ENCODE measurements around the gene MRPL2.

The MRPL2 gene

DNA sequence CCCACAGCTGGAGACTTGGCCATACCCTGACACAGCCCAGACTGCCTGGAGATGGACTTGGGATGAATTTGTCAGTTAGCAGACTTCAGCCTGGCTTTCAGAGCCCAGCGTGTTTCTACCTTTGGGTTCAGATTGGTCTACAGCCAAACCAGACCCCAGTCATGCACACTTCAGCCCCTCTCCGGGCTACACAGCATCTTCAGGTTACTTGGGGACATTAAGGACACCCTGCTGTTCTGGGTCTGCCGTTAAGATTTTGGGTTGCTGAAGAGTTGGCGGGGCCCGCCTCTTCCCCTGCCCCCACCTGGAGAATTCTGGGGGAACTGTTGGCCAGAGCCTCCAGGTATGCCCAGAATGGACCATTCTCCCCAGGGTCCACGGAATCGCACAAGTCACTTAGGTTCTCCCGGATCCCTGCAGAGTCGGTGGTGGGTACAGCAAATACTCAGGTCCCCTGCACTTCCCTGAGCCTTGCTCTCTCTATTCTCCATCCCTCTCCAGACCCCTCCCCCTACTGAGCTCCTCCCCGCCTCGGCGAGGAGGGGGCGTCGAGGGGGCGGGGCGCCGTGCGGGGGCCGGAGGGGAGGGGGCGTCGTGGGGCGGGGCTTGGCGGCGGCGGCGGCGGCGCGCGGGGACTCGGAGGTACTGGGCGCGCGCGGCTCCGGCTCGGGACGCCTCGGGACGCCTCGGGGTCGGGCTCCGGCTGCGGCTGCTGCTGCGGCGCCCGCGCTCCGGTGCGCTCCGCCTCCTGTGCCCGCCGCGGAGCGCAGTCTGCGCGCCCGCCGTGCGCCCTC lies 16.6 kb upstream of the MRPL2 start, which contains the start of gene PTK7:
Gene PTK7, plus strand, starts transcription at position 645 of the 794 bp plus-strand sequence. CDS start 175 bp downstream, outside the sequence.
- no peaks in the 10 kb centered on the region; the same call in 1 of the 2 replicates for H3K36me3 ChIP-seq (replicated peaks)
- H3K9me3 ChIP-seq, result no peaks in the 10 kb centered on the region
- in situ Hi-C loops (cut with MboI; ENCODE audit: low sequenced_read_pairs), result no loop called here
- peaks cover 9% of the 10 kb centered on the region for H3K4me1 ChIP-seq
- DNase-seq (ENCODE audit: low spot score in 2 of 2), result peak; percentile 83 to 92
- no peaks in the 10 kb centered on the region for H3K27me3 ChIP-seq (ENCODE audit: low read depth)
- H3K4me3 ChIP-seq, result peak within 1 kb of the TSS; percentile 95

DNA sequence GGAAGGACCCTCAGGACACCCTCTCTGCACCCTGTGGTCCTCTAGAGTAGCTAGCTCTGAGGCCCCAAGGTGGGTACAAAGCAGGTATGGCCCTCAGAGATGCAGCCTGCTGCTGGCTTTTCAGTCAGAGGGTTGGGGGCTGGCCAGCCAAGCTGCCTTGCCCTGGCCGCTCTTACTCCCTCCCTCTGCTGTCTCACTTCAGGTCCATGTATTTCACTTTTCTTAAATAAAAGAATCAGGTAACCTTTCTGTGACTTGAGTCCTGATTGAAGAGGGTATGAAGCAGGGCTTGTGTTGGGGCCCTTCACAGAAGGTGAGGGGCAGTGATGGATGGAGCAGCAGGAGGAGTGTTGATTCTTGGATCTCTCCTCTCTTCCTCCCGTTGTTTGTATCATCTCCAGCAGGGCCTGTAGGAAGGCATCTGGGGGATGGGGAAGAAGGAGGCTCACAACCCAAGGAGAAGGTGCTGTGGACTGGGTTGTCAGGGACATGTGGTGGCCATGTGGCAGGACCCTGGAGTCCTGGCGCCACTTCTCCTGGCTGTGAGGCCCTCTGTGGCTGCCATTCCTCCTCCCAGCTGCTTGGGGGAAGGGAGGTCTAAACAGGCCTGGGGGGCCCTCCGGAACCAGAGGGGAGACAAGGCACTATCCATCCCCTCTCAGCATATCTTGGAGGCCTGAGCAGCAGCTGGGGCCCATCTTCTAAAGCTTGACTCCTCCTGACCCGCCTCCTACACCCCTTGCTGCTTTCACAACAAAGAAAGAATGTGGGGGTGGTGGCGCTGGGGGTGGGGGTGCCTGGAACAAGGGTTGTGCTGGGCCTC lies 15.8 kb upstream of the MRPL2 start:
- Histone ChIP-seq H3K4me3 (no peak overlapping the region), H3K36me3 (replicated peaks) (no peaks in the 10 kb centered on the region; the same call in 1 of the 2 replicates), H3K9me3 (no peaks in the 10 kb centered on the region), H3K27me3 (ENCODE audit: low read depth) (no peaks in the 10 kb centered on the region), H3K4me1 (peaks cover 9% of the 10 kb centered on the region)
- in situ Hi-C loops (cut with MboI; ENCODE audit: low sequenced_read_pairs), result no loop called here
- no peak for DNase-seq (ENCODE audit: low spot score in 2 of 2)

DNA sequence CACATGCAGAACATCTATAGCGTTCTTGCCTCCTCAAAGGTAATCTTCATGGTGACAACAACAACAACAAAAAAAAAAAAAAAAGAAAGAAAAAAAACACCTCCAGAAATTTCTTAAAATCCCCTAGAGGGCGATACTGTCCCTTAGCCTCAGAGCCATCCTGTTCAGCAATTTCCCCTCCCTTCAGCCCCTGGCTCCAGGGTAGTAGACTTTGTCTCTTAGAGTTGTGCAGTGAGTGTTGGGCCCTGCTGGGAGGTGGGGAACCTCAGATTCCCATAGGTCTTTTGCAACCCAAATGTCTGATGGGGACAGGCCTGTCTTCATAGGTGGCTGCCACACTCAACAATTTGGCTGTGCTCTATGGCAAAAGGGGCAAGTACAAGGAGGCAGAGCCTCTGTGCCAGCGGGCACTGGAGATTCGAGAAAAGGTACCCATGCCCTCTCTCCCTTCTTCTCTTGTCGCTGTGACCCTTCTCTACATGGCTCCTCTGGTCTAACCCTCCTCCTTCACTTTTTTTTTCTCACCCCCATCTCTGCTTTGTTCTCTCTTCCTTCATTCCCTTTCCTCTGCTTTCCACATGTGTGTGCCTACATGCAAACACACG lies 10.9 kb upstream of the MRPL2 start:
- peak; percentile 58 to 61 for DNase-seq (ENCODE audit: low spot score in 2 of 2)
- in situ Hi-C loops (cut with MboI; ENCODE audit: low sequenced_read_pairs), result no loop called here
- Histone ChIP-seq H3K9me3 (no peaks in the 10 kb centered on the region), H3K4me3 (no peak overlapping the region), H3K27me3 (ENCODE audit: low read depth) (no peaks in the 10 kb centered on the region), H3K4me1 (no peaks in the 10 kb centered on the region), H3K36me3 (replicated peaks) (peaks cover 3% of the 10 kb centered on the region; the same call in 1 of the 2 replicates)

DNA sequence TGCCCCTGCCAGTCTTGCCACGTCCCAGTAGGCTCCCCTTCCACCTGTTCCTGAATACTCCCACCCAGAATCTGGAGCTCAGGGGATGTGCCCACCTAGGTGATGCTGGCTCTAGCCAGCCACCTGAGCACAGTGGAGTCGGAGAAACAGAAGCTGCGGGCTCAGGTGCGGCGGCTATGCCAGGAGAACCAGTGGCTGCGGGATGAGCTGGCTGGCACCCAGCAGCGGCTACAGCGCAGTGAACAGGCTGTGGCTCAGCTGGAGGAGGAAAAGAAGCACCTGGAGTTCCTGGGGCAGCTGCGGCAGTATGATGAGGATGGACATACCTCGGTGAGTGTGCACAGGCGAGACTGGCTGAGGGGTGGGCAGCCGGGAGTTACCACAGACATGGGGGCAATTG lies 3.6 kb upstream of the MRPL2 start:
- Histone ChIP-seq H3K4me1 (peaks cover 6% of the 10 kb centered on the region; the same call in 1 of the 2 replicates), H3K9me3 (no peaks in the 10 kb centered on the region), H3K27me3 (ENCODE audit: low read depth) (no peaks in the 10 kb centered on the region), H3K36me3 (replicated peaks) (peaks cover 7% of the 10 kb centered on the region; the same call in 1 of the 2 replicates), H3K4me3 (no peak overlapping the region)
- no peak for DNase-seq (ENCODE audit: low spot score in 2 of 2)
- in situ Hi-C loops (cut with MboI; ENCODE audit: low sequenced_read_pairs), result no loop called here

DNA sequence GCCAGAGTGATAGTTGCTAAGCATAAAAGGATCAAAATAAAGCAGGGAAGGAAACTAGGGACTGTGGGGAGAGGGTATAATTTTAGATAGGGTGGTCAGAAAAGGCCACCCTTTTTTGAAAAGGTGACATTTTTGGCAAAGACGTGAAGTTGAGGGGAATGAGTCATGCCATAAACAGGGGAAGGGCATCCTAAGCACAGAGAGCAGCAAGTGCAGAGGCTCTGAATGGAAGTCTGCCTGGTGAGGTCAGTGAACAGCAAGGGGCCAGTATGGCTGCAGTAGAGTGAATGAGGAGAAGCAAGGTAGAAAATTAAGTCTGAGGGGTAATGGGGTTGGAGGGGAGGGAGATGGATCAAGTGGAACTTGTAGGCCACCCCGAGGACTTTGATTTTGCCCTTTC lies 2.6 kb upstream of the MRPL2 start:
- DNase-seq (ENCODE audit: low spot score in 2 of 2), result no peak
- Histone ChIP-seq H3K27me3 (ENCODE audit: low read depth) (no peaks in the 10 kb centered on the region), H3K36me3 (replicated peaks) (peaks cover 16% of the 10 kb centered on the region; the same call in 1 of the 2 replicates), H3K9me3 (no peaks in the 10 kb centered on the region), H3K4me1 (peaks cover 6% of the 10 kb centered on the region; the same call in 1 of the 2 replicates), H3K4me3 (no peak overlapping the region)
- in situ Hi-C loops (cut with MboI; ENCODE audit: low sequenced_read_pairs), result no loop called here

DNA sequence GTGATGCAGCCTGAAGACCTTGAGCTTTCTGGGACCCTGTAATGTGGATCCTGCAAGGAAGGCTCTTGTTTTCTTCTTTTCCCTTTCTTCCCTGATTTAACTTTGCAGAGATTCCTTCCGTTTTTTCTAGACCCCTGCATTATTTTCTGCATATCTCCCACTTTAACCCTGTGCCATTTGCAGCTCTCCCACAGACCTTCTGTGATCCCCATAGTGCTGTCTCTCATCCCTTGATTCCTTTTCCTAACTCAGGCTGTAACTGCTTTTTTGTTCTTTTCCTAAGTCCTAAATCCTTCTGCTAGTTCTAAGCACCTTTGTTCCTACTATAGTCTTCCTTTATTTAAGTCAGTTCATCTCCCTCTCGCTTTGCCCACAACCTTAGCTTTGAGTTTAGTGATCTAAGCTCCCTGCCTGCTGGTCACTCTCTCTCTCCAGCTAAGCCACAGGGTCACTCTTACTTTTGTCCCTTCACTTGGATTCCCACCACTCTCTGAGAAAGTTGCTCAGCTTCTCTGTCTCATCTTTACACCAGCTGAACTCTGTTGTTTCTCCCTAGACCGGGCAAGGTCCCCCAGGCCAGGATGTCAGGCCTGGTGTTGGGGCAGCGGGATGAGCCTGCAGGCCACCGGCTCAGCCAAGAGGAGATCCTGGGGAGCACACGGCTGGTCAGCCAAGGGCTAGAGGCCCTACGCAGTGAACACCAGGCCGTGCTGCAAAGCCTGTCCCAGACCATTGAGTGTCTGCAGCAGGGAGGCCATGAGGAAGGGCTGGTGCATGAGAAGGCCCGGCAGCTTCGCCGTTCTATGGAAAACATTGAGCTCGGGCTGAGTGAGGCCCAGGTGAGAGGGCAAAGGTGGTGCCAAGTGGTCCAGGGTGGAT lies 1.8 kb upstream of the MRPL2 start:
- in situ Hi-C loops (cut with MboI; ENCODE audit: low sequenced_read_pairs), result no loop called here
- no peak for DNase-seq (ENCODE audit: low spot score in 2 of 2)
- H3K4me3 ChIP-seq, result no peak overlapping the region
- H3K4me1 ChIP-seq, result peaks cover 6% of the 10 kb centered on the region; the same call in 1 of the 2 replicates
- peaks cover 20% of the 10 kb centered on the region; the same call in 1 of the 2 replicates for H3K36me3 ChIP-seq (replicated peaks)
- H3K27me3 ChIP-seq (ENCODE audit: low read depth), result no peaks in the 10 kb centered on the region
- H3K9me3 ChIP-seq, result no peaks in the 10 kb centered on the region

DNA sequence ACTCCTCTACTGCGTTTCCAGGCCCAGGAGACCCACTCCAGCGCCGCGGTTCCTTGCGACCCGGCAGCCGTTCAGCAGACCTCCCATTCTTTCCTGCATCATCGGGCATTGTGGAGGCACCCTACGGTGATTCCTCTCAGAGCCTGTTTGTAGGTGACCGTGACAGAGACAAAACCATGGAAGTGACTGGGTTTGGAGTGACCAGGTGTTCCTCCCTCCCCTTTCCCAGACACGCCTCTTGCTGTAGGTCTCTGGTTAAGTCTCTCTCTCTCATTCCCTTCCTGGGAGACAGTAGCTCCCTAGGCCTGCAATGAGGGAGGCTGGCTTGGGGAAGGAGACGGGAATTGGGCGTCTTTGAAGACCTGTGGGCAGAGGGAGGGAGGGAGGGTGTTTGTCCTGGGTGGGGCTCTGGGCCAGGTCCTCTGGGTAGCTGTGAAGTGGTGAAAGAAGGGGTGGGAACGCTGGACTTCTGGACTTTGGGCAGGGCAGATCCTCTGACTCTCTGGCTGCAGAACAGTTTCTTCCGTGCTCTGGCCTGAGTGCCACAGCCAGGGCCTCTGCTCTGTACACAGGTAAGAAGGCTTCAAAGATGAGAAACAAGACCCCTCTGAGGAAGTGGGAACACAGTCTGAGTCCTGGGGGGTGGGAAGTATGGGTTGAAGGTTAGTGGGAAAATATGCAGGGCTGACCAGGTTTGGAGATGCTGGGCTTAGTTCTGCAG lies 960 bp upstream of the MRPL2 start:
- H3K36me3 ChIP-seq (replicated peaks), result peaks cover 24% of the 10 kb centered on the region
- peak overlapping the region; percentile 93 for H3K4me3 ChIP-seq
- H3K27me3 ChIP-seq (ENCODE audit: low read depth), result no peaks in the 10 kb centered on the region
- H3K9me3 ChIP-seq, result no peaks in the 10 kb centered on the region
- in situ Hi-C loops (cut with MboI; ENCODE audit: low sequenced_read_pairs), result no loop called here
- DNase-seq (ENCODE audit: low spot score in 2 of 2), result peak in 1 of 2 experiments; percentile 25
- peaks cover 6% of the 10 kb centered on the region; the same call in 1 of the 2 replicates for H3K4me1 ChIP-seq

DNA sequence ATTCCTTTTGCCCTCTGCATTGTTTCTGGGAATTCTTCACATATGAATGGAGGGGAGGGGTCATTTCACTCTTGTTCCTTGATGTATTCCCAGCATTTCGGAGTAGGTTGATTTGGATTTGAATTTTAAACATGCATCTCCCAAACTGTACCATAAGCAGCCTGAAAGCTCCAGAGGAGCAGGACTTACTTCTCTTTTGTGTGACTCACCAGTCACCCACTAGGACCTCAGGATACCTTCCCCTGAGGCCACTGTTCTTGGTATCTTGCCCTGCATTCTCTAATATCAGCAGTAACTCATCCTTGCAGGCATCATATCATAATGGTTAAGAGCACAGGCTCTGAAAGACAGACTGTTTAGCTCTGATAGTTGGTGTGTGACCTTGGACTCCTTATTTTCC lies 703 bp downstream of the MRPL2 start:
- in situ Hi-C loops (cut with MboI; ENCODE audit: low sequenced_read_pairs), result no loop called here
- peaks cover 28% of the 10 kb centered on the region for H3K36me3 ChIP-seq (replicated peaks)
- no peaks in the 10 kb centered on the region for H3K27me3 ChIP-seq (ENCODE audit: low read depth)
- DNase-seq (ENCODE audit: low spot score in 2 of 2), result no peak
- no peaks in the 10 kb centered on the region for H3K9me3 ChIP-seq
- peak overlapping the region; percentile 93 for H3K4me3 ChIP-seq
- peaks cover 9% of the 10 kb centered on the region; the same call in 1 of the 2 replicates for H3K4me1 ChIP-seq

DNA sequence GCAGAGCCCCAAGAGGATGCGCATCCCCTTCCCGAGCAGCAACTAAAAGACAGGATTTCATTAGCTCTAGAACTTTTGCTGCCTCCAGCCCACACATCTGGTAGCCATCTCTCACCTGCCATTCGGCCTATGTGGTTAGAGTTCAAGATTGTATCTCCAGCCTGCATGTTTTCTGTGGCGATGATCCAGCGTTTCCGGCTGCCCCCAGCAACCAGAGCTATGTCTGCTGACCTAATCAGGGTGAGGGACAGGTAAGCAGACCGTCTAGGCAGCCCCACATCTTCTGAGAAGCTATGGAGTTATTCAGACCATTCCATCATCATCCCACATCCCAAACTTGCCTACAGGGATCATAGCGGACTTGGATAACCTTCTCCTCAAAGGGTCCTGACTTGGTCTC lies 3.3 kb downstream of the MRPL2 start:
- no peak for DNase-seq (ENCODE audit: low spot score in 2 of 2)
- peaks cover 42% of the 10 kb centered on the region for H3K36me3 ChIP-seq (replicated peaks)
- peaks cover 15% of the 10 kb centered on the region for H3K4me1 ChIP-seq
- H3K27me3 ChIP-seq (ENCODE audit: low read depth), result no peaks in the 10 kb centered on the region
- in situ Hi-C loops (cut with MboI; ENCODE audit: low sequenced_read_pairs), result no loop called here
- no peaks in the 10 kb centered on the region for H3K9me3 ChIP-seq
- H3K4me3 ChIP-seq, result no peak overlapping the region

DNA sequence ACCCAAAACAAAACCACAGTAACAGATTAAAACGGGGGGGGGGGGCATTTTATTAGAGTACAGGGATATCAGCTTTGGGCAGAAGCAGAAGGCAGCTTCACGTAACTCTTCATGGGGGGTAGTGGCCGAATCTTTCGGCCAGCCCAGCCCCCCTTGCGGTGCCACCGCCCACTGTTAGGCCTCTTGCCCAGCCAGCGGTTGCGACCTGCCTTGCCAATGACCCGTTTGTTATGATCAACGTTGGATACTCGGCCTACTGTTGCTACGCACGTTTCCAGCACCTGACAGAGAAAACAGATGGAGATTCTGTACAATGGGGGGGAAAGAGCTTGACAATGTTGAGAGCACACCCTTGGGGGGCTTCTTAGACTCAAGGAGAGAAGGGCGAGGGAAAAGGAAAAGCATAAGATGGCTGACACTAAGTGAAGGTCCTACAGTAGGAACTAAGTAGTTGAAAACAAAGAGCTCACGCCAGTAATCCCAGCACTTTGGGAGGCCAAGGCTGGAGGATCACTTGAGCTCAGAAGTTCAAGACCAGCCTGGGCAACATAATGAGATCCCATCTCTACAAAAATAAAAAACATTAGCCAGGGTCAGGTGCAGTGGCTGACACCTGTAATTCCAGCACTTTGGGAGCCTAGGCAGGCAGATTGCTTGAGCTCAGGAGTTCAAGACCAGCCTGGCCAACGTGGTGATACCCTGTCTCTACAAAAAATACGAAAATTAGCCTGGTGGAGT lies 4.9 kb downstream of the MRPL2 start:
- Histone ChIP-seq H3K9me3 (no peaks in the 10 kb centered on the region), H3K36me3 (replicated peaks) (peaks cover 58% of the 10 kb centered on the region), H3K4me1 (peaks cover 15% of the 10 kb centered on the region), H3K4me3 (peak overlapping the region; percentile 87), H3K27me3 (ENCODE audit: low read depth) (no peaks in the 10 kb centered on the region)
- no peak for DNase-seq (ENCODE audit: low spot score in 2 of 2)
- in situ Hi-C loops (cut with MboI; ENCODE audit: low sequenced_read_pairs), result no loop called here

DNA sequence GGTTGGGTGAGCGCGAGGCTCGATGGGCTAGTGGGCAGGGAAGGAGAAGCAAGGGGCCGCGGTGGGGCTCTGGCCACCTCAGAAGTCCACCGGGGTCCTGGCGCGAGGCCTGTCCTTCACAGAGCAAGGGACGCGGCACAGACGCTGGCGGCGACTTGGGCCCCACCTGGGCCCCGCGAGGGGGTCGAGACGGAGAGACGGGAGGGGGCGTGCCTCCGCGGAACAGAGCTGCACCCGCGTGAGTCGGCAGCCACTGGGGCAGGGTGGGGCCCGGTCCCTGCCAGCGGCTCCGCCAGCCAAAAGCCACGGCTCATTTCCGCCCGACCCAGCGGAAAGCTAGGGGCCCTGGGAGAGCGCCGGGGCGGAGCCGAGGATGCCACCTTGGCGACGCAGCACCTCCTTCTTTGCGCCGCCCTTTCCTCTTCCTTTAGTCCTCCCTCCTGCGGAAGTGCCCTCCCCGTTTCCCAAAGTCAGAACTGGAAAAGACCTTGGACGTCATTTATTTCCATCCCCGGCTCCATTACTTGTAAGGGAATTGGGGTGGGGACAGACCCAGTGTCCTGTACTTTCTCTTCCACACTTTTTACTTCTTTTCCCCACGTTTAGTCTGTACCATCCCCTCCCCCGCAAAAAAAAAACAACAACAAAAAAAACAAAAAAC lies 5.6 kb downstream of the MRPL2 start, which contains the start of gene CUL7:
Gene CUL7, minus strand, starts transcription at position 307 of the 661 bp plus-strand sequence. CDS start 1,063 bp downstream, outside the sequence.
- in situ Hi-C loops (cut with MboI; ENCODE audit: low sequenced_read_pairs), result no loop called here
- H3K4me1 ChIP-seq, result peaks cover 14% of the 10 kb centered on the region
- DNase-seq (ENCODE audit: low spot score in 2 of 2), result peak; percentile 96
- H3K36me3 ChIP-seq (replicated peaks), result peaks cover 61% of the 10 kb centered on the region
- peak within 1 kb of the TSS; percentile 87 for H3K4me3 ChIP-seq
- no peaks in the 10 kb centered on the region for H3K9me3 ChIP-seq
- H3K27me3 ChIP-seq (ENCODE audit: low read depth), result no peaks in the 10 kb centered on the region
